ENCODE measurements around the gene CDK14.

DNA sequence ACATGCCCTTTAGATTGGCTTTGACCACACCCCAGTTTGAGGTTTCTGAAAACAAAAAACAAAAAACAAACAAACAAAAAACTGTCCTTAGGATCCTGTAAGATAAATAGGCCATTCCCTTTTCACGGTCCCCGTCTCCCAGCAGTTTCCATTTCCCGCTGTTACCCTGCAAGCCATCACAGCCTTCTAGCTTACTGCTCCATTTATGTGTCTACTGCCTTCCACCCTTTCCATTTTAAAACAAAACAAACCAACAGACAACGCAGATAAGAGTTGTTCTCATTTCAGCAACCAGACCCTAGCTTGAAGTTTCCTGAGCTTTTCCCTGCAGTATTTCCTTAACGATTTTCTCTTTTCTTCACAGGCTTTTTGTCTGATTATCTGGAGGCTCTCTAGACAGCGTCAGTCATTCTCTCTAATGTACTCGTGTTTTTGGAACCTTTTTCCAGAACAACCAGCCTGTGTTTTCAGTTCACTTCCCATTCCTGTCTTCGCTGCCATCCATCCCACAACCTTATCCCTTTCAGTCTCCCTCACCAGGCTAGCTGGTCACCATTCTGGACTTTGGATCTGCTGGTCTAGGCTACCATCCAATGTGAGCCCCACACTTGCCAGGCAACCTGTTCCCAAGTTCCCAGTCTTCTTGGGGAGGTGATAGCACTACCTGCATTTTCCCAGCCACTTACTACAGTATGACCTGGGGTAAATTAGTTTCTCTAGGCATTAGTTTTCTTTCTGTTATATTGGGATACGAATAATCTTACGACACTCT is 350.8 kb downstream of the CDK14 start:
- TF ChIP-seq, protein P1, sequence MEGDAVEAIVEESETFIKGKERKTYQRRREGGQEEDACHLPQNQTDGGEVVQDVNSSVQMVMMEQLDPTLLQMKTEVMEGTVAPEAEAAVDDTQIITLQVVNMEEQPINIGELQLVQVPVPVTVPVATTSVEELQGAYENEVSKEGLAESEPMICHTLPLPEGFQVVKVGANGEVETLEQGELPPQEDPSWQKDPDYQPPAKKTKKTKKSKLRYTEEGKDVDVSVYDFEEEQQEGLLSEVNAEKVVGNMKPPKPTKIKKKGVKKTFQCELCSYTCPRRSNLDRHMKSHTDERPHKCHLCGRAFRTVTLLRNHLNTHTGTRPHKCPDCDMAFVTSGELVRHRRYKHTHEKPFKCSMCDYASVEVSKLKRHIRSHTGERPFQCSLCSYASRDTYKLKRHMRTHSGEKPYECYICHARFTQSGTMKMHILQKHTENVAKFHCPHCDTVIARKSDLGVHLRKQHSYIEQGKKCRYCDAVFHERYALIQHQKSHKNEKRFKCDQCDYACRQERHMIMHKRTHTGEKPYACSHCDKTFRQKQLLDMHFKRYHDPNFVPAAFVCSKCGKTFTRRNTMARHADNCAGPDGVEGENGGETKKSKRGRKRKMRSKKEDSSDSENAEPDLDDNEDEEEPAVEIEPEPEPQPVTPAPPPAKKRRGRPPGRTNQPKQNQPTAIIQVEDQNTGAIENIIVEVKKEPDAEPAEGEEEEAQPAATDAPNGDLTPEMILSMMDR (IDR thresholded peaks at IDR 0.05), result no peak
- no peak for TF ChIP-seq POLR2A (IDR thresholded peaks at IDR 0.05)
